ENCODE results near the gene LAMB1. TPM values are rescaled to one million over a fixed set of nuclear protein-coding genes. Genes with fewer than 3 reads are reported as not detected.

The LAMB1 gene
- total RNA-seq, 1 experiment from 2014 or later, result 101 TPM

- TF ChIP-seq USF2 (CRISPR knock-in tag; IDR thresholded peaks at IDR 0.05), result no peak
- no peak for TF ChIP-seq CDX4 (CRISPR knock-in tag; IDR thresholded peaks at IDR 0.05; ENCODE audit: borderline replicate concordance)
- no peak for TF ChIP-seq ATF2 (CRISPR knock-in tag; IDR thresholded peaks at IDR 0.05; ENCODE audit: borderline replicate concordance, low read depth)
These were observed 1.8 kb downstream of the LAMB1 start (continued) for GRCh38 chr7:108000875-108001763.

GRCh38 chr7:107999779-108000560, 3.0 kb downstream of the LAMB1 start:
- TF ChIP-seq ZNF512 (CRISPR knock-in tag; IDR thresholded peaks at IDR 0.05; ENCODE audit: borderline replicate concordance) (no peak), ZBTB43 (CRISPR knock-in tag; IDR thresholded peaks at IDR 0.05) (no peak), ZNF317 (CRISPR knock-in tag; IDR thresholded peaks at IDR 0.05; ENCODE audit: borderline replicate concordance, low read depth) (no peak), MLX (CRISPR knock-in tag; IDR thresholded peaks at IDR 0.05) (no peak)
- Mint-ChIP-seq H3K9me3 (no peaks in the 10 kb centered on the region), H3K4me3 (no peak overlapping the region), H3K27me3 (ENCODE audit: low read depth) (peaks cover 40% of the 10 kb centered on the region), H3K27ac (no peak overlapping the region), H3K4me1 (peaks cover 45% of the 10 kb centered on the region), H3K36me3 (peaks cover 15% of the 10 kb centered on the region)
- ATAC-seq, result no peak
- POLR2A ChIA-PET, result no interaction called here
- CTCF ChIA-PET, result interaction anchor here (1.1 kb wide), 1 partner anchor 146 kb away, joined by 3 read pairs; no protein-coding TSS in a partner anchor
- DNase-seq (ENCODE audit: low spot score), result no peak

- TF ChIP-seq AR (CRISPR knock-in tag; IDR thresholded peaks at IDR 0.05) (no peak), FOXP4 (CRISPR knock-in tag; IDR thresholded peaks at IDR 0.05) (no peak), RELA (CRISPR knock-in tag; IDR thresholded peaks at IDR 0.05; ENCODE audit: borderline replicate concordance) (no peak), IRF2 (CRISPR knock-in tag; IDR thresholded peaks at IDR 0.05; ENCODE audit: borderline replicate concordance, low read depth) (no peak), SP1 (CRISPR knock-in tag; conservative IDR thresholded peaks at IDR 0.05) (no peak), GABPB1 (CRISPR knock-in tag; IDR thresholded peaks at IDR 0.05) (no peak), CREB1 (CRISPR knock-in tag; IDR thresholded peaks at IDR 0.05) (no peak)
- Mint-ChIP-seq H3K27me3 (ENCODE audit: low read depth) (peaks cover 29% of the 10 kb centered on the region), H3K4me1 (peaks cover 42% of the 10 kb centered on the region), H3K27ac (no peak overlapping the region), H3K36me3 (peaks cover 26% of the 10 kb centered on the region), H3K9me3 (no peaks in the 10 kb centered on the region), H3K4me3 (no peak overlapping the region)
- POLR2A ChIA-PET, result no interaction called here
- DNase-seq (ENCODE audit: low spot score), result no peak
- CTCF ChIA-PET, result interaction anchor here (1.1 kb wide), 1 partner anchor 147 kb away, joined by 3 read pairs; no protein-coding TSS in a partner anchor
- ATAC-seq, result no peak
These were observed 4.1 kb downstream of the LAMB1 start for GRCh38 chr7:107998660-107999480.
